LNCaP clone FGC (cell line): ENCODE data around the gene ASPRV1.

ENCODE experiments used
- DNase-seq: peaks from one replicate; pipeline ENCODE4 v3.0.0-alpha.2; 2011; ENCODE audit warnings: low read depth
- H3K4me3 ChIP-seq: 2 replicates; pipeline ENCODE4 v1.5.1; 2011; ENCODE audit warnings: mild to moderate bottlenecking, low read depth, low read length, control low read depth
- CTCF ChIP-seq: IDR thresholded peaks from 2 replicates; pipeline ENCODE4 v1.5.1; 2012; ENCODE audit warnings: mild to moderate bottlenecking; ENCODE audit not compliant: control insufficient read depth, insufficient read depth; ENCODE audit errors: extremely low read depth

Gene ASPRV1

GRCh38 chr2:69994166-69994565, 32.7 kb upstream of the ASPRV1 start:
- no peak for TF ChIP-seq CTCF
- no peak for DNase-seq
- H3K4me3 ChIP-seq, result no peak overlapping the region

GRCh38 chr2:69993708-69994107, 32.3 kb upstream of the ASPRV1 start:
- no peak overlapping the region for H3K4me3 ChIP-seq
- DNase-seq, result no peak
- TF ChIP-seq CTCF, result no peak

GRCh38 chr2:69993048-69993565, 31.7 kb upstream of the ASPRV1 start:
- no peak for TF ChIP-seq CTCF
- no peak for DNase-seq
- H3K4me3 ChIP-seq, result no peak overlapping the region

- no peak for DNase-seq
- TF ChIP-seq CTCF, result no peak
- no peak overlapping the region for H3K4me3 ChIP-seq
Observed at GRCh38 chr2:69992310-69993047, 31.0 kb upstream of the ASPRV1 start.

- no peak overlapping the region for H3K4me3 ChIP-seq
- no peak for TF ChIP-seq CTCF
- no peak for DNase-seq
Observed at GRCh38 chr2:69989441-69990105, 28.1 kb upstream of the ASPRV1 start.

GRCh38 chr2:69989009-69989408, 27.6 kb upstream of the ASPRV1 start:
- H3K4me3 ChIP-seq, result no peak overlapping the region
- DNase-seq, result no peak
- no peak for TF ChIP-seq CTCF

- H3K4me3 ChIP-seq, result no peak overlapping the region
- no peak for TF ChIP-seq CTCF
- DNase-seq, result no peak
Observed at GRCh38 chr2:69988086-69988635, 26.7 kb upstream of the ASPRV1 start.
